ENCODE data around the gene NFIX. TPM values are rescaled to one million over a fixed set of nuclear protein-coding genes. Genes with fewer than 3 reads are reported as not detected.

The NFIX gene
- polyA plus RNA-seq, 3 donors, result 0.25 to 3.7 (median 0.90) TPM

DNA sequence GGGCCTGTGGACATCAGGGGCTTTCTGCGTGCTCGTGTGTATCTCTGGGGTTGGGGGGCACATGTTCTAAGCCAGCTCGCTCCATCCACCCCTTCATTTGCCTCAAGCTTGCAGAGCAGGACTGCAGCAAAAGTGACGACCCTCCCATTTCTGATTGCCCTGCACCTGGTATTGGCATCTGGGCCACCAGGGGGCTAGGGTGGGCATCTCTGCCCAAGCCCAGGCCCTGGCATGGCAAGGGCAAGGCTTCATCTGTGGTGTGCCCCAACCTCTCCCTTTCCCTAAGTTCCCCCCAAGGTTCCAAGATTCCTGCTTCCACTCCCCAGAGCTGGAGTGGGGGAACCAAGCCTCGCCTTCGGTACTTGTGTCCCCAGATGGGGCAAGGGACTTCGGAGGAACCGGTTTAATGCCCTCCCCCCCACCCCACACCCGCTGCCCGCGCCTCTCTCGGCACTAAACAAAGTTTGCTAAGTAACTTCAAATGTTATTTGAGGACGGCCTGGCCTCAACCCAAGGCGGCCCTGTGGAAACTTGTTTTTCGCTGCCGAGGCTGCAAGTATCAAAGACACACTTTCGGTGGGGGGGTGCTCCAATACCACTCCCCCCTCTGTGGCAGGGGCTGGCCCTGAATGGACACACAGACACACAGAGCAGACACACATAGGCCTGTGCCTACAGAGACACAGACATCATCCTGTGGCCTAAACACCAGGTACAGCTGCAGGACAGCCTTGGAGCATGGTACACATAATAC lies 12.2 kb downstream of the NFIX start:
- H4K20me1 ChIP-seq (ENCODE audit: insufficient read depth, low read length), result peaks cover 41% of the 10 kb centered on the region
- H3K36me3 ChIP-seq (replicated peaks in 1 of 2; ENCODE audit: control insufficient read depth in 1 of 2, insufficient read depth in 2 of 2, low read length in 2 of 2), result no peaks in the 10 kb centered on the region
- Mint-ChIP-seq H3K36me3 (peaks cover 6 to 8% of the 10 kb centered on the region in 2 donors), H3K9me3 (peaks cover 4 to 17% (median 8%) of the 10 kb centered on the region in 7 donors), H3K27ac (no peak overlapping the region), H3K4me3 (no peak overlapping the region), H3K27me3 (ENCODE audit: low read depth in 3 of 3) (peaks cover 37 to 47% (median 44%) of the 10 kb centered on the region in 3 donors), H3K4me1 (peaks cover 10% of the 10 kb centered on the region)
- H3K4me3 ChIP-seq (replicated peaks in 1 of 3; ENCODE audit: low read depth in 2 of 3, low read length in 3 of 3), result no peak overlapping the region
- H3K27ac ChIP-seq (ENCODE audit: low read depth in 1 of 2, low read length in 2 of 2), result no peak overlapping the region
- peaks cover 5 to 9% of the 10 kb centered on the region in 2 donors for H3K4me1 ChIP-seq (ENCODE audit: control insufficient read depth in 1 of 2, insufficient read depth in 2 of 2, low read length in 2 of 2)
- no peak overlapping the region for H3K4me2 ChIP-seq (replicated peaks; ENCODE audit: extremely low read depth, low read length, poor library complexity, severe bottlenecking)
- TF ChIP-seq, protein P1, sequence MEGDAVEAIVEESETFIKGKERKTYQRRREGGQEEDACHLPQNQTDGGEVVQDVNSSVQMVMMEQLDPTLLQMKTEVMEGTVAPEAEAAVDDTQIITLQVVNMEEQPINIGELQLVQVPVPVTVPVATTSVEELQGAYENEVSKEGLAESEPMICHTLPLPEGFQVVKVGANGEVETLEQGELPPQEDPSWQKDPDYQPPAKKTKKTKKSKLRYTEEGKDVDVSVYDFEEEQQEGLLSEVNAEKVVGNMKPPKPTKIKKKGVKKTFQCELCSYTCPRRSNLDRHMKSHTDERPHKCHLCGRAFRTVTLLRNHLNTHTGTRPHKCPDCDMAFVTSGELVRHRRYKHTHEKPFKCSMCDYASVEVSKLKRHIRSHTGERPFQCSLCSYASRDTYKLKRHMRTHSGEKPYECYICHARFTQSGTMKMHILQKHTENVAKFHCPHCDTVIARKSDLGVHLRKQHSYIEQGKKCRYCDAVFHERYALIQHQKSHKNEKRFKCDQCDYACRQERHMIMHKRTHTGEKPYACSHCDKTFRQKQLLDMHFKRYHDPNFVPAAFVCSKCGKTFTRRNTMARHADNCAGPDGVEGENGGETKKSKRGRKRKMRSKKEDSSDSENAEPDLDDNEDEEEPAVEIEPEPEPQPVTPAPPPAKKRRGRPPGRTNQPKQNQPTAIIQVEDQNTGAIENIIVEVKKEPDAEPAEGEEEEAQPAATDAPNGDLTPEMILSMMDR (IDR thresholded peaks at IDR 0.05), result no peak
- no peak for DNase-seq
- no peak overlapping the region for H2AFZ ChIP-seq (ENCODE audit: insufficient read depth, low read depth, low read length, poor library complexity, severe bottlenecking)
- peaks cover 4 to 24% of the 10 kb centered on the region in 2 donors for H3K9me3 ChIP-seq (replicated peaks in 1 of 2; ENCODE audit: control insufficient read depth in 1 of 2, insufficient read depth in 1 of 2, low read length in 2 of 2)
- H3K9ac ChIP-seq (ENCODE audit: insufficient read depth, low read length, poor library complexity, severe bottlenecking), result no peak overlapping the region
- no peaks in the 10 kb centered on the region for H3K79me2 ChIP-seq (ENCODE audit: insufficient read depth, low read length)
- intact Hi-C loops (cut with micrococcal nuclease), result no loop called here
- 90% methylated on average over 13 of the region's 17 CpGs for WGBS (ENCODE audit: insufficient coverage)
- peaks cover 31 to 44% of the 10 kb centered on the region in 2 donors for H3K27me3 ChIP-seq (ENCODE audit: control insufficient read depth in 2 of 2, insufficient read depth in 2 of 2, low read length in 2 of 2)

GRCh38 chr19:13008926-13009787 lies 13.9 kb downstream of the NFIX start:
- peaks cover 58% of the 10 kb centered on the region for H4K20me1 ChIP-seq (ENCODE audit: insufficient read depth, low read length)
- H3K36me3 ChIP-seq (replicated peaks in 1 of 2; ENCODE audit: control insufficient read depth in 1 of 2, insufficient read depth in 2 of 2, low read length in 2 of 2), result no peaks in the 10 kb centered on the region
- intact Hi-C loops (cut with micrococcal nuclease), result no loop called here
- no peak overlapping the region for H3K9ac ChIP-seq (ENCODE audit: insufficient read depth, low read length, poor library complexity, severe bottlenecking)
- H3K27me3 ChIP-seq (ENCODE audit: control insufficient read depth in 2 of 2, insufficient read depth in 2 of 2, low read length in 2 of 2), result peaks cover 44 to 60% of the 10 kb centered on the region in 2 donors
- H3K4me1 ChIP-seq (ENCODE audit: control insufficient read depth in 1 of 2, insufficient read depth in 2 of 2, low read length in 2 of 2), result peaks cover 22 to 26% of the 10 kb centered on the region in 2 donors
- H3K27me3 Mint-ChIP-seq (ENCODE audit: low read depth in 3 of 3), result peaks cover 53 to 64% (median 60%) of the 10 kb centered on the region in 3 donors
- peaks cover 11 to 14% of the 10 kb centered on the region in 2 donors for H3K36me3 Mint-ChIP-seq
- peaks cover 4 to 30% (median 15%) of the 10 kb centered on the region in 7 donors for H3K9me3 Mint-ChIP-seq
- no peak for DNase-seq
- no peak overlapping the region for H3K27ac Mint-ChIP-seq
- WGBS (ENCODE audit: insufficient coverage), result 97% methylated on average over 15 of the region's 28 CpGs
- H3K4me2 ChIP-seq (replicated peaks; ENCODE audit: extremely low read depth, low read length, poor library complexity, severe bottlenecking), result no peak overlapping the region
- peak overlapping the region in 1 of 2 donors; percentile 62 for H3K4me3 Mint-ChIP-seq
- no peaks in the 10 kb centered on the region for H3K79me2 ChIP-seq (ENCODE audit: insufficient read depth, low read length)
- TF ChIP-seq, protein P1 (IDR thresholded peaks at IDR 0.05), result no peak
- peaks cover 4 to 25% of the 10 kb centered on the region in 2 donors for H3K9me3 ChIP-seq (replicated peaks in 1 of 2; ENCODE audit: control insufficient read depth in 1 of 2, insufficient read depth in 1 of 2, low read length in 2 of 2)
- no peak overlapping the region for H3K4me3 ChIP-seq (replicated peaks in 1 of 3; ENCODE audit: low read depth in 2 of 3, low read length in 3 of 3)
- no peak overlapping the region for H2AFZ ChIP-seq (ENCODE audit: insufficient read depth, low read depth, low read length, poor library complexity, severe bottlenecking)
- no peak overlapping the region for H3K27ac ChIP-seq (ENCODE audit: low read depth in 1 of 2, low read length in 2 of 2)
- H3K4me1 Mint-ChIP-seq, result peaks cover 26% of the 10 kb centered on the region
